Hematopoietic multipotent progenitor cell (in vitro differentiated cells): ENCODE data around the gene DCLK1. TPM values are rescaled to one million over a fixed set of nuclear protein-coding genes. Genes with fewer than 3 reads are reported as not detected.

Experiments used
- DNase-seq, 3 donors: peaks; one replicate each; pipeline ENCODE4 v3.0.0-alpha.2; 2011 to 2015; ENCODE audit warnings: low read depth in 2 of 3, low spot score in 2 of 3
- total RNA-seq: library from RNA; depleted of rRNA; stranded (reverse); fragments of >200 nt; gene quantifications from one replicate; pipeline ENCODE4 v1.2.3, GENCODE V29; 2012

The DCLK1 gene
- total RNA-seq, 1 donor: under 0.01 TPM

DNA sequence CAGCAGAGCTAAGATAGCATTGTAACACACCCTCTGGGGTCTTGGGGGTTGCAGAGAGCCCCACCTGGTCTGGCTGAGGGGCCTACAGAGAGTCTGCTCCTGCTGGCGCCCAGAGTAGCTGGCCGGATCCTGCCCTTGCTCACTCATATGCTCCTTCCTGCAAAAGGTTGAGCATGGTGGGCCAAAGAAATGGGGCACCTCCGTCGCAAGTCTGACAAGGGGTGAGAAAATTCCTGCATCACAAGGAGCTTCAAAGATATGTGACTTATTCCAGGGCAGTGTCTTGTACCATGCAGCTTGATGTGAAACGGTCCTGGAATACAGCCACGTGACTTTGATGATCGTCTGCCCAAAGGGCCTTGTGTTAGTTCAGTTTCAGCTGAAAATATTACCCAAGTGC, 218.3 kb downstream of the DCLK1 start:
- DNase-seq: no peak

DNA sequence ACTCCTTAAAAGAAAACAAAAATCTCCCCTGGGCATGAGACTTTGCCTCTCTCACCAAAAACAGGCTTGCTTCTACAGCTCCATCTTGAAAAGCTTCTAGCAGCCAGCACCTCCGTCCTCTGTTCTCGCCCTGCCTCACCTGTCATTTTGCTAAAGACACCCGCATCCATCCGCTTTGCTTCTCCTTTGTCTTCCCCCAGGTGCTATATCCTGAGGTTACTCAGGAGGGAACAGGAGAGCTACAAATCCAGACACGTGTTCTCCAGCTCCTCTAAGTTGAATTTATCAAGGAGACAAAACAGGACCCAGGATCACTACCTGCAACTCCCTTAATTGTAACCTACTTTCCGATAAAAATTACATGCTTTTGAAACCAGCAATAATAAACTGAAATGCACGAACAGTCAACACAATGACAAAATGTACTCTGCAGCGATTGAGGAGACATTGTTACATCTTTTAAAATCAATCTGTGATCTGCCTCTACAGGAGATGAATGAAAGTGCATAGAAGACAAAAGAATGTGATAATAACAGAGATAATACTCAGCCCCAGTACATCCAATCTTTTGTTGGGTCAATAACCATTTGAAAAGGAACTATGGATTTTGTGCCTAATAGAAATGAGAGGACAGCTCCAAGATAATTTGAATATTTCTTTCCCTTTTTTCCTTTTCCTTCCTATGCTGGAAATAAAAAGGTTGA, 221.2 kb downstream of the DCLK1 start:
- no peak for DNase-seq

DNA sequence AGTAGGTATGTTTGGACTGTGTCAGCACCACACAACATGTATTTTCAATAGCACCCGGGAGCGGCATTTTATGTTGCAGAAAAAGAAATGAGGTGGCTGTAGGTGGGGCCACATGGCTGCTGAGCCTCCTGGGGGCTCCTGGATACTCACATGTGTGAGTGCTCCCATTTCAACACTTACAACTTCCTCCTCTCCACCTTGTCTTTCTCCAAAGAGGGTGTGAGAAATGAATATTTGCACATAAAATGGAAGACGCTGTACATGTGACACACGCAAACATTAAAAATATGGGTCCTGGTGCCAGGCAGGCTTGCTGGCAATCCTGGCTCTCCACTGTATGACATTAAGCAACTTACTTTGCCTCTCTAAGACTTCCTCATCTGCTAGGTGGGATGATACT, 222.1 kb downstream of the DCLK1 start:
- DNase-seq: no peak

DNA sequence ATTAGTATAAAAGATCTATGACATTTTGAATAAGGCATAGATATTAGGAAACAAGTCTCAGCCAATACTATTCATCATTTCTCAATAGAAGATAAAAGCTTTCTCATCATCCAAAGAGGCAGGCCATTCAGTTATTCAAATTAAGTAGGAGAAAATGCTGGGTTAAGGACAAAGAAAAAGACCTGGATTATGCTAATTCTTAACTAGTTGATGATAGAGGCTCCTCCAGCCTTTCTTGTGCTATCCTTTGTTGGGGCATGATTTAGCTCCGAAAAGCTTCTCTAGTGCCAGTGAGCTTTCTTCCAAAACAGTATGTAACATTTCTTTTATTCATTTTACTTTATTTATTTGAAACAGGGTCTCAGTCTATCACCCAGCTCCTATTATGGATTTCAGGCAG, 223.0 kb downstream of the DCLK1 start:
- no peak for DNase-seq

DNA sequence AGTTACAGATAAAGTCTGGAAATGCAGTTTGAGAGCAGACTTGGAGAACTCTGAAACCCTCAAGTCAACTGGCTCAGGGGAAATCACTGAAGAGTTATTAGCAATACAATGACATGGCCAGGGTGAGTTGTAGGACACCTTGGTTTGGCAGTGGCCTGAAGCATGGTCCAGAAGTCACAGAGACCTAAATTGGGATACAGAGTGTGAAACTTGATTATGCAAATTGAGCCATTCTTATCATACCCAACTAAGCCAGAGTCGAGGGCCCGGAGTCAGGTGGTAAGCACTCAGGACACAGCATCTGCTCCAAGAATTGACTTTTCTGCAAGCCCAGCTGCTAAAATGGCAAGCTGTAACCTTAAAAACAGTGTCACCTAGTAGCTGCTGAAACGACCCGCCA, 224.5 kb downstream of the DCLK1 start:
- DNase-seq: no peak

DNA sequence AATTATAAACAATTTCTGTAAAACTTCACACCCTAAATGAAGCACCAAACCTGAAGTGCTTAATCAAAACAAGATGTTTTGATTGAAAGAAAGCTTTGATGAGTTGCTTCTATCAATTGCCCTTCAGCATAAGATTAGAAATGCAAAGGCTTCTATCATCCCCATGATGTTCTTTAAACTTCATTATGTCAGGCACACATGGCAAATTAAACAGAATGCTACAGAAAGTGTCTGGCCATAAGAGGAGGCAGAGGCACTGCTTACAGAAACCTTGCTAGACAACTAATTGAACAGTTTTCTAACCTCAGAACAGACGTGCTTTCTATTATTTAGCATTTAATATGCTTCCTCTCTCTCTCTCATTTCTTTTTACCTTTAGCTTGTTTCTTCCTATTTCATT, 228.1 kb downstream of the DCLK1 start:
- no peak for DNase-seq

DNA sequence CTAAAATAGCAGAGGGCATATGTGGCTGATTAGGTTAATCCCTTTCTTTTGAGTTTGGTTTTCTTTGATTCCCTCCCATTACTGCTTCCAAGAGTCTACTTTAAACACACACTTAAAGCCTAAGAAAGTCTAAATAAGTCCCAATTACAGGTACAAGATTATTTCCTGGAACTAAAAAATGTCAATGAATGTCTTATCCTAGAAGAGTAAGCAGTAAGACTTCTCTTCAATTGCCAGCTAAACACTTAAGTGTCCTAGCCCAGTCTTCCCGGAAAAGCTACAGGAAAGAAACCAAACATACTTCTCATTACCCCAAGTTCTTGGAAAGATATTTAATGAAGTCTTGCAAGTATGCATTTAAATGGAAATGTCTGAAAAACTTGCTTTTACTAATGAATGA, 233.1 kb downstream of the DCLK1 start:
- DNase-seq: no peak

DNA sequence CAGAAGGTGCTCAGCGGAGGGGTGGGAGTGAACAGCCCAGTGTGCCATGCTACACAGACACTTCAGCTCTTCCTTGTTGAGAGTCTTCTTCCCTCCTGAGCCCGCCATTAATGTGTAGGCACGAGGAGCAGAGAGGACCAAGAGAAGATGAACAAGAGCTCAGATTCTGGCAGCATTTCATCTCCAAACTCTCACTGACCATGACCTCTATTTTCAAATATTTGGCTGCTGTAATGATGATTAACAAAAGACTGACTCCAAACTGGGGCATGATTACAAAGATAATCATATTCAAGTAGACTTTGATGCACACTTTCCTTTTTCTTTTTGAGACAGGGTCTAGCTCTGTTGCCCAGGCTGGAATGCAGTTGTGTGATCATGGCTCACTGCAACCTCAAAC, 236.5 kb downstream of the DCLK1 start:
- DNase-seq: no peak

DNA sequence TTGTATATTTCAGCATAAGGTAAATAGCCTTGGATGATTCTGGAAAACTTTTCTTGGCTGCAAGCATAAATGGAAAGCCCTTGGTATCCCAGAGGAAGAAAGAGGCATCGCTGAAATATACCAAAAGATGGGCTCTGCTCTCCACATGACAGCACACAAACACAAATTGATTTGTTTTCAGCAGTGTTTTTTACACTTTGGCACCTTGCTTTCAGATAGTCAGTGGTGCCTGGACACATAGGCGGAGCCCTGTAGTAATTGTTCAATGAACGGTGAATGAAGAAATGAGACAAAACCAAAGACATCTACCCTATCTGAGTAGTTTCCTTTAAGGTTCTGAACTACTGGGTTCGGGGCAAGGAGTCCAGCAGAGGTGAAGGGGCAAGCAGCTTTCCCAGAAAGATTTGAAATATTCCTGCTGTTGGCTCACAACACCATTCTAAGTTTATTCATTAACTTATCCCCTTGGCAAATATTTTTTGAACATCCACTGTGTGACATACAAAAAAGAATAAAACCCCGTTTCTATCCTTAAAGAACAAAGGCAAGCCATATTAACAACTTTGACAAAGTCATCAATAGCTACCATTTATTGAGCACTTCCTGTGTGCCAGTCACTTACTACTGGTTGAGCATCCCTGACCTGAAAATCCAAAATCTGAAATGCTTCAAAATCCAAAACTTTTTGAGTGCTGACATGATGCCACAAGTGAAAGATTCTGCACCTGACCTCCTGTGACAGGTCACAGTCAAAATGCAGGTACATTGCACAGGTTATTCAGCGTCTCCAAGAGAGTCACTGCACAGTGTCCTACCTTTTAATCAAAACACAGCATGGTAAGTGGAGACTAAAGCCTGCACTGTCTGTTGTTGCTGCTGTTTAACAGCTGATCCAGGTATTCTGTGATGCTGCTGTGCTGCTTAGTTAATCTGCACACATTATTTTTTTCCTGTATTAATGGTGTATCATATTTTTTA, 238.1 kb downstream of the DCLK1 start:
- no peak for DNase-seq

DNA sequence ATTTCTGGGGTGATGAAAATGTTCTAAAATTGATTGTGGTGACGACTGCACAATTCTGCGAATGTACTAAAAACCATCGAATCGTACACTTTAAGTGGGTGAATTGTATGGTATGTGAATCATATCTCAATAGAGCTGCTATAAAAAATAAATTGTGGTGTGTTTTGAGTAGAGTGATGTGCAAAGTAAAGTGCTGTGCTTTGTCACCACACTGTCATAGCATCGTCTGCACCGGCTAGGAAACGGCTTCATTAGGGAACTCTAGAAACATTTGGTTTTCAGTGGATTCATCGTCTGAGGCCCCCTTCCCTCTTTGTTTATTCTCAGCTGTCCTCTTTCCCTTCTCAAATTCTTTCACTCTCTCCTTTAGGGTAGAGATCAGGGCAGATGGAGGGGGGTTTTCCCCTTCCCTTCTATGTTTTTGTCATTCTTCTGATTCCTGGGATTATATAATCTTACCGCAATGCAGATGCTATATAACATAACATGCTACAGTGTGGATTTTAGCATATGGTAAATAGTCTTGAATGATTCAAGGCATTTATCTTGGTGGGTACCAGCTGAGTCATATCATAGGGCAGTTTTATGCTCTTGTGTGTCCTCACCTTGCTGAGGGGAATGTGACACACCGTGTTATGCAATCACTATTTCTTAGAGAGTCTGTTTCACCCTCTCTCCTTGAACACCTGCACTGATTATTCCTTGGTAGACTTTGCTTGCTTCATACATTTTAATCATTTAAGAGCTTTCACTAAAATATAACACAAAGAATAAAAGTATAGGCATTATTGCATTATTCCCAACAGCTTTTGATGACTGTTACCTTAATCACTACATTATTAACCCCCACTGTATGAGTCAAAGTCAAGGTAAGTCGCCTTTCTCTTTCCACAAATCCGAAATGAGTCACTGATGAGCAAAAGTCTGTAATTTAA, 239.4 kb downstream of the DCLK1 start:
- DNase-seq: no peak

DNA sequence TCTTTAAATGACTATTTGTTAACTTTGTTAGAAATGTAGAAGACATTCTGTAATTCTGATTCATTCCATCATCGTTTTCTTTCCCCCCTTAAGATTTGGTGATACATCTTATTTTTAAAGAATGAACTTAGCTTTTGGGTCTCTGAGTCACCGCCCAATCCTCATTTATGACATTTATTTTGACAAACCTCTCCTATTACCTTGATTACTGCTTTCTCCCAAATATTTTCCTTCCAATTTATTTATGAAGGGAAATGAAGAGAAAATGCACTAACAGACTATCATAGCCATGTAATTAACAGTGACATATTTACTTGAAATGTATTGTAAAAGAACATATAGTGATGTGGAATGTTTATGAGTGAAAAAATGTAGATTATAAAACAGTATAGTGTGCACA, 241.6 kb downstream of the DCLK1 start:
- DNase-seq: no peak

DNA sequence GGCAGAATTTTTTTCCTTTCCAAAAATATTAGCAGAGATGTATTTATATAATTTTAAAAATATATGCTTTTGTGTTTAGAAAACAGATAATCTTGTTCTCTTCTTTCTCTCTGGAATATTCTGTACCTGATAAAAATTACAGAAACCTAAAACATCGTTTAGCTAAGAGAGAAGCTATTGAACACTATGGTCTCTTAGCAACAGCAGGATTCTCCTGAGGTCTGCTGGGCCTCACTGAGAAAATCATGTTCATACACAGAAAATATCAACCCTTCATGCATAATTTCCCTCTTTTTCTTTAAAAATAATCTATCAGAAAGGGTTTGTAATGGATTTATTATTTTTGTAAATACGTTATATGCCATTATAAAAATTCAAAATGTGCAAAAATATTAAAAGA, 242.2 kb downstream of the DCLK1 start:
- DNase-seq: no peak

DNA sequence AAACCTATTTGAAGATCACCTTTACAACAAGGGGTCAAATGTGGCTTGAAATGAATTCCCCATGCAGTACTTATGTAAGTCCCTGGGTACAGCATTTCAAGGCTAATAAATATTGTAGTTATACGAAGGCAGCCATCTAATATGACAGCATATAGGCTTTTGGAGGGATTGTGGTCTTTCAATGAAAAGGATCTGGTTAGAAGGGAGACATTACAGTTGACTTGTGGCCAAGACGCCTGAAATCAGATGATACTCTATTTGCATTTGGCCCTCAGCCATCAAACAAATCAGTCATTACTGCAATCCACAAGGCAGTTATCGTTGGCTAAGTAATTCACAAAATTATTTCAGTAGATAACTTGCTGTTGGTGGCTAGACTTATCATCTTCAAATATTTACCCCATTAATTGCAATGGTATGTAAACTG, 242.7 kb downstream of the DCLK1 start:
- no peak for DNase-seq

DNA sequence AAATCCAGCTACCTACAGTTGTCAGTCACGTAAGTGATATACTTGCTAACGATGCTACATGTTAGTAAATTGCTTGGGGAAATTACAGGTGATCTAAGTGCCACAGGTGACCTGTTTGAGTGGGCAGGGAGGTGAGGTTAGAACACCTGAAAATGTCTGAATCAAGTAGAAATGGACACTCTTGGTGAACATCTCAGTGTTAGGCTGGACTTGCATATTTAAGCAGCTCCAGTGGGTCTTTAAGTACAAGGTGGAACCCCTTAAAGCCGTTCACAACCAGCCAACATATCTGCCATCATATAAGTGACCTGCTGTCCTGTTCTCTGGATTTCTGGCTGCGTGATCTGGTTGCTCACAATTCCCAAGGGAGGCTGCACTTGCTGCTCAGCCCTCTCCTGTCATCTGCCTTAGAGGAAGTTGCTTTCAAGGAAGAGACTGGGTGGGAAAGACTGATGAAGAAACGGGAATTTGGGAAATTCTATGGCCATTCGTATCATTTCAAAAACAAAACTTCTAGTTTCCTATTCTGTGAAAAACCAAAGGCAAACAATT, 244.0 kb downstream of the DCLK1 start:
- no peak for DNase-seq

DNA sequence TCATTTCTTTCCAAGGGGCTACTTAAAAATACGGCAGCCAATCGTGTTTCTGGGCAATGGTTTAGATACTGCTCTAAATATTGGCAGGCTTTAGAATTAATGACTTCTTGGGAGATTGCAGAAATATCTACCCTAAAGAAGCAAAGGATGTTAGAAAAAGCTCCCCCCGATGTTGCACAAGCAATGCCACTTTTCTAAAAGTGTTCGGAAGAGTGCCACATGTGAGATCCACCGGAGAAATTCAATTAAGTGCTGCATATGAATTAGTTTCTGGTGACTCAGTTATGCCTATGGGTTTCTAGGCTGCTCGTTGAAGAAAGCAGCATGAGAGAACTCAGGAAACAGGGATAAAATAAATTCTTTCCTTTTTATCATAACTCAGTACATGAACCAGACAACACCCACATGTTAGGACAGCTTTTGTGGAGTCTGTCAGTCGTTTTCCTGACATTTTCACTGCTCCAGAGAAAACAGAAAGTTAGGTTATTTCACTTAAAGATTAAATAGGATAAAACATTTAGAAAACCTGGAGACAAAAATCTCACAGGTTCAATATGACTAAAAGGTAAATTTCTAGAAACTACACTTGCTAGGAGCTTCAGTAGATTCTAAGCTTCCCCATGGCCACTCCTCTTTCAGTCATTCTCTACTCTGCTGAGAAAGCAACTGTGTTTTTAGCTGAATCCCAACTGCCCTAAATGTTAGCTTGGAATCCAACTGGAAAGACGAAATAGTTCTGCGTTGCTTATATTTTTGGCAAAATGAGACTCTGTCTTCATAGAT, 244.7 kb downstream of the DCLK1 start:
- DNase-seq: no peak

DNA sequence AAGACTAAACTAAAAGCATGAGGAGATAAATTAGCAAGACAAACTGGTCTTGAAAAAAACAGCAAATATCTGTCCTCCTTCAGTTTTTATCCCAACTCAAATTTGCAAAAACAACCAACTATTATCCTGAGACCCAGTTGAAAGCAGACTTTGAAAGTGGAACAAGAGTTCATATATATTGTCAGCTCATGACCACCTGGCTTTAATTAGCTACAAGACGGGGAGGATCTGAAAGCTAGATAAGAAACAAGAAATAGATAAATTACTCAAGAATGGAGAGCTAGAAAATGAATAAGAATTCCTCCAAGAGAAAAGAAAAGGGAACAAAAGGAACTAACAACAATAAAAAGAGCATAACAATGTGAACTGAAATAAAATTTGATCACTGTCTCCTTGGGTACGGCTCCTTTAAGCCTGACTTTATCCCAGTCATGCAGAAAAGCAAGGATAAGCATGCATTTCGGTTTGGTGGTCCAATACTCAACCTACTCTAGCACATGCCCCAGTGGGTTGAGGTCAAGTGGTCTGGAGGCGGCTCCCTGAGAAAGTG, 246.9 kb downstream of the DCLK1 start:
- DNase-seq: no peak

DNA sequence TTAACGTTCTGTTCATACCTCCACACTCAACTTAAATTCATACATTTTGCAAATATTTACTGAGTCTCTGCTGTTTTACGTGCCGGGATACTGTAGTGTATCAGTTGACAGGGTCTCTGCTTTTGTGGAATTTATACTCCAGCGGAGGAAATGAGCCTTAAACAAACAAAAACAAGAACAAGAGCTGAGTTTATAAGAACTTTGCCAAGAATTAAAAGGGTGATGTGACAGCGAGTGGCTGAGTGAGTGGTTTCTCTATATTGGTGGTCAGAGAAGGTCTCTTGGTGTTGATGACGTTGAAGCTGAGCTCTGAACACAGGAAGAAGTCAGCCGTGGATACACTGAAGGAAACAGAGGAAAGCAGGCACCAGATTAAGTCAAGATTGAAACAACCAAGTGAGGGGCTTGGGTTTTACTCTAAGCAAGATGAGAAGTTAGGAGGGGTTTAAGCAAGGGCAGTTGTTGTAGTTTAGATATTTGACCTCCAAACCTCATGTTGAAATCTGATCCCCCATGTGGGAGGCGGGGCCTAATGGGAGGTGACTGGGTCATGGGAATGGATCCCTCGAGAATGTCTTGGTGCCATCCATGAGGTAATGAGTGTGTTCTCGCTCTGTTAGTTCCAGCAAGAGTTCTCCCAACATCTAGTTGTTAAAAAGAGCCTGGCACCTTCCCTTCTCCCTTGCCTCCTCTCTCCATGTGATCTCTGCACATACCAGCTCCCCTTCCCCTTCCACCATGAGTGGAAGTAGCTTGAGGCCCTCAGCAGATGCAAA, 248.3 kb downstream of the DCLK1 start:
- DNase-seq: no peak

DNA sequence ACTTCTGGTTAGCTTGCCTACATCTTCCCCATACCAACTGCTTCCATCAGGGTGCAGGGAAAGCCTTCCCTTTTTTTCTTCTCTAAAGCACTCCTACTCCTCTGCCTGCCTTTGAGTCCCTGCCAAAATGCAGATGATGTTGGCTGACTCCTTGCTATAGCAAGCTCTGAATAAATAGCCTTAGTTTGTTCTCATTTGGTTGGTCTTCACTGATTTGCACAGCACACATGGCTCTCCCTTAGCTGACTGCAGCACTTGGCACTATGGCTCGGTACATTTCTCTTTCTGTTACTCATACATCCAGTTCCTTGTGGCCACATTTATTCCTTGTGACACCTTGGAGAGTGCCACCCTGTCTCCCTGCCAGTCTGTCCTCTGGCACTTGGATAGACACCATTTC, 249.8 kb downstream of the DCLK1 start:
- no peak for DNase-seq

DNA sequence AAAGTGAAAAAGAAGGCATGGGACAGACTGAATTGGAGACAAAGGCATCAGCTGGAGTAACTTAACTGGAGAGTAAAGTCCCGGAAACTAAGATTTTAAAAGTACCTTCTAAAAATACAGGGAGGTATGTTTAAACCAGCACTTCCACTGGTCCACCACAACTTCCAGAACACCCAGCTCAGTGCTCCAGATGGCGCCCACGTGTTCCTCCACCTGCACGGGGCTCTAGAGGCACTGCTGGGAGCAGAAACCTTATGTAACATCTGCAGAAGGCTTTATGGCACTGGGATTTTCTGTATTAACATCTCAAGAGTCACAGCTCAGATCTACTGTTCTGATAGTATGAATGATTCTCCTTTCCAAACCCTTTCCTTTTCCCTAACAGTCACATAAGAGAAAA, 252.1 kb downstream of the DCLK1 start:
- no peak for DNase-seq
